ENCODE results near the gene ONECUT3. TPM values are rescaled to one million over a fixed set of nuclear protein-coding genes. Genes with fewer than 3 reads are reported as not detected.

Gene ONECUT3
- total and polyA plus RNA-seq, 2 donors (not counting 3 experiments of a cell fraction or from before 2014, with no cell fraction given): not detected

GRCh38 chr19:1766800-1767352 lies 13.6 kb downstream of the ONECUT3 start:
- Histone ChIP-seq H3K27ac (ENCODE audit: insufficient read depth, low read depth, low read length) (no peak overlapping the region), H3K9ac (replicated peaks; ENCODE audit: extremely low read depth, insufficient read depth, low read length) (no peak overlapping the region), H3K9me1 (replicated peaks; ENCODE audit: control insufficient read depth, extremely low read depth, insufficient read depth, low read length) (no peaks in the 10 kb centered on the region), H3K27me3 (ENCODE audit: control insufficient read depth in 2 of 2, insufficient read depth in 2 of 2, low read length in 2 of 2) (peaks cover 47 to 49% of the 10 kb centered on the region in 2 experiments), H3K79me2 (ENCODE audit: control insufficient read depth, insufficient read depth, low read length) (no peaks in the 10 kb centered on the region), H3K4me1 (ENCODE audit: control insufficient read depth, extremely low read depth, insufficient read depth, low read length) (no peaks in the 10 kb centered on the region), H3K4me3 (replicated peaks in 1 of 3; ENCODE audit: insufficient read depth in 1 of 3, low read depth in 1 of 3, low read length in 3 of 3) (no peak overlapping the region), H3K9me3 (replicated peaks; ENCODE audit: control insufficient read depth, insufficient read depth, low read length) (no peaks in the 10 kb centered on the region), H3K36me3 (ENCODE audit: control insufficient read depth in 2 of 2, extremely low read depth in 1 of 2, insufficient read depth in 2 of 2, low read length in 2 of 2) (no peaks in the 10 kb centered on the region), H4K20me1 (replicated peaks; ENCODE audit: control insufficient read depth, extremely low read depth, insufficient read depth, low read length) (no peaks in the 10 kb centered on the region), H2AFZ (ENCODE audit: low read depth, low read length) (no peak overlapping the region), H3K4me2 (ENCODE audit: insufficient read depth, low read length) (no peak overlapping the region)
- CTCF ChIA-PET: interaction anchor here (0.6 to 4.4 kb wide), 7 partner anchors 15 to 220 kb away, joined by 3 to 106 read pairs (median 3); no protein-coding TSS in a partner anchor
- FAIRE-seq (no peak), DNase-seq (ENCODE audit: low read depth, low spot score) (no peak)
- POLR2A ChIA-PET: no interaction called here
- no peak for TF ChIP-seq MAX (IDR thresholded peaks at IDR 0.05; ENCODE audit: insufficient read depth, insufficient read length)
- no peak for TF ChIP-seq FOS (IDR thresholded peaks at IDR 0.05; ENCODE audit: borderline replicate concordance, insufficient read depth, low read length)
- no peak for TF ChIP-seq CTCF (IDR thresholded peaks at IDR 0.05; ENCODE audit: extremely low read depth in 1 of 2, insufficient read depth in 1 of 2, low read depth in 1 of 2, low read length in 2 of 2)
- no peak for TF ChIP-seq EZH2 (IDR thresholded peaks at IDR 0.05; ENCODE audit: borderline replicate concordance, low read depth, low read length, severe bottlenecking)
- no peak for TF ChIP-seq MYC (IDR thresholded peaks at IDR 0.05; ENCODE audit: low read depth, low read length)
- TF ChIP-seq POLR2A (IDR thresholded peaks at IDR 0.05; ENCODE audit: low read depth, low read length): no peak
- intact Hi-C loops (cut with micrococcal nuclease): loop anchor here (1.0 to 5.0 kb wide), 4 partner anchors 95 to 221 kb away; partner anchors contain the start of gene UQCR11
- dilution Hi-C loops (cut with MboI; ENCODE audit: extremely low pct_ligation_motif_present, low sequenced_read_pairs): no loop called here
- no TSS peak for BruUV-seq (replicated peaks)
